Cortex of kidney (tissue), 1 donor: ENCODE measurements around the gene HBEGF.

Experiments
- DNase-seq: peaks from one replicate; lab custom pipeline; 2025; lab: John Stamatoyannopoulos, UW

HBEGF gene

GRCh38 chr5:140346348-140347221 lies at the start of gene HBEGF:
Gene HBEGF, minus strand, starts transcription at chr5:140346603. Its CDS starts 275 bp downstream, at chr5:140346328.
- peak; percentile 77 for DNase-seq

- DNase-seq: no peak
These were observed 47.3 kb upstream of the HBEGF start for GRCh38 chr5:140393738-140394137.

- DNase-seq: no peak
These were observed 45.3 kb upstream of the HBEGF start for GRCh38 chr5:140391732-140392131.

- no peak for DNase-seq
These were observed 44.9 kb upstream of the HBEGF start for GRCh38 chr5:140391312-140391711.

GRCh38 chr5:140388052-140388451 lies 41.6 kb upstream of the HBEGF start:
- DNase-seq: no peak

- no peak for DNase-seq
These were observed 36.9 kb upstream of the HBEGF start for GRCh38 chr5:140383300-140383699.

- DNase-seq: no peak
These were observed 36.5 kb upstream of the HBEGF start for GRCh38 chr5:140382866-140383265.

- DNase-seq: no peak
These were observed 35.6 kb upstream of the HBEGF start for GRCh38 chr5:140381972-140382371.

- no peak for DNase-seq
These were observed 34.9 kb upstream of the HBEGF start for GRCh38 chr5:140381351-140381750.

GRCh38 chr5:140372971-140373487 lies 26.6 kb upstream of the HBEGF start:
- DNase-seq: no peak

GRCh38 chr5:140371356-140372151 lies 25.2 kb upstream of the HBEGF start:
- no peak for DNase-seq

- no peak for DNase-seq
These were observed 21.0 kb upstream of the HBEGF start for GRCh38 chr5:140367256-140368013.

- DNase-seq: no peak
These were observed 20.3 kb upstream of the HBEGF start for GRCh38 chr5:140366589-140367255.

- DNase-seq: no peak
These were observed 19.5 kb upstream of the HBEGF start for GRCh38 chr5:140365941-140366340.

GRCh38 chr5:140365282-140365681 lies 18.9 kb upstream of the HBEGF start:
- no peak for DNase-seq

- DNase-seq: no peak
These were observed 18.0 kb upstream of the HBEGF start for GRCh38 chr5:140364472-140364765.

- DNase-seq: no peak
These were observed 17.4 kb upstream of the HBEGF start for GRCh38 chr5:140363631-140364471.

- no peak for DNase-seq
These were observed 16.6 kb upstream of the HBEGF start for GRCh38 chr5:140362875-140363630.

GRCh38 chr5:140362311-140362710 lies 15.9 kb upstream of the HBEGF start:
- DNase-seq: no peak

- DNase-seq: no peak
These were observed 15.5 kb upstream of the HBEGF start for GRCh38 chr5:140361901-140362300.
